ENCODE results near the gene ALG2. TPM values are rescaled to one million over a fixed set of nuclear protein-coding genes. Genes with fewer than 3 reads are reported as not detected.
A peak's percentile ranks its signal among the peaks of the same experiment; 100 is the strongest.

Gene ALG2
- total and polyA plus RNA-seq, 9 of the 15 experiments (the other 6 are each of a cell fraction or from before 2014, with no cell fraction given) = 4.9 to 41.9 (median 20.2) TPM

GRCh38 chr9:99221621-99222415 is at the start of gene ALG2, which contains the start of gene SEC61B (continued):
- TF ChIP-seq CAMTA2 (CRISPR knock-in tag; conservative IDR thresholded peaks at IDR 0.05) (no peak), TCF15 (CRISPR knock-in tag; IDR thresholded peaks at IDR 0.05) (no peak), GTF2F1 (IDR thresholded peaks at IDR 0.05; ENCODE audit: low read depth, low read length) (no peak), FOXJ2 (tag; IDR thresholded peaks at IDR 0.05) (peak; percentile 27; the same call in 1 of the 2 replicates), CGGBP1 (CRISPR knock-in tag; IDR thresholded peaks at IDR 0.05) (no peak), FOS (IDR thresholded peaks at IDR 0.05; ENCODE audit: extremely low read depth, insufficient read length) (no peak), KDM4B (IDR thresholded peaks at IDR 0.05; ENCODE audit: borderline replicate concordance in 2 of 2, low read depth in 1 of 2) (0 out of 4 replicates have a peak, but pooled peaks of 1 of the 2 experiments have one; percentile 32), ETV6 (IDR thresholded peaks at IDR 0.05; ENCODE audit: borderline replicate concordance in 1 of 2, low read depth in 2 of 2, low read length in 1 of 2) (no peak), ETV6 (CRISPR knock-in tag; IDR thresholded peaks at IDR 0.05; ENCODE audit: borderline replicate concordance) (no peak; the same call in 1 of the 2 replicates), PATZ1 (CRISPR knock-in tag; IDR thresholded peaks at IDR 0.05; ENCODE audit: borderline replicate concordance) (no peak), NR2C1 (IDR thresholded peaks at IDR 0.05) (peak; percentile 92), NR2C1 (tag; IDR thresholded peaks at IDR 0.05) (peak; percentile 95), ZNF12 (CRISPR knock-in tag; IDR thresholded peaks at IDR 0.05) (0 out of 2 replicates have a peak, but pooled peaks have one; percentile 16), SNIP1 (IDR thresholded peaks at IDR 0.05; ENCODE audit: low read depth) (no peak), KLF10 (CRISPR knock-in tag; IDR thresholded peaks at IDR 0.05) (no peak), ZSCAN29 (IDR thresholded peaks at IDR 0.05) (no peak), ZNF24 (IDR thresholded peaks at IDR 0.05) (0 out of 2 replicates have a peak, but pooled peaks have one; percentile 49), NONO (IDR thresholded peaks at IDR 0.05; ENCODE audit: low read depth in 2 of 2, low read length in 1 of 2) (peak in 1 of 2 experiments; percentile 81; a peak in 2 of 4 replicates), ZBTB1 (CRISPR knock-in tag; IDR thresholded peaks at IDR 0.05; ENCODE audit: borderline replicate concordance, low read depth) (peak; percentile 14; the same call in 1 of the 2 replicates), MEF2A (IDR thresholded peaks at IDR 0.05; ENCODE audit: control insufficient read depth, low read depth, low read length) (no peak), POLR2AphosphoS5 (IDR thresholded peaks at IDR 0.05; ENCODE audit: control insufficient read depth, insufficient read depth, low read depth, low read length) (peak; percentile 57), ZC3H8 (IDR thresholded peaks at IDR 0.05) (no peak), NCOA6 (IDR thresholded peaks at IDR 0.05) (peak; percentile 50; the same call in 1 of the 2 replicates), ETS1 (conservative IDR thresholded peaks at IDR 0.05; ENCODE audit: control insufficient read depth, low read depth, low read length) (peak; percentile 63; the same call in 1 of the 2 replicates)
